Psoas muscle (tissue), 8 donors: ENCODE data around the gene CTSO. TPM values are rescaled to one million over a fixed set of nuclear protein-coding genes. Genes with fewer than 3 reads are reported as not detected.

ENCODE experiments used
- ATAC-seq, 4 donors: fragments of 200-7000 bp; cut with Tn5 transposase; one replicate each; pipeline ENCODE4 v1.9.1; 2020; ENCODE audit warnings: moderate library complexity in 3 of 4, mild to moderate bottlenecking in 2 of 4
- DNase-seq, 2 donors: peaks; one replicate each; pipeline ENCODE4 v3.0.0-alpha.2; 2020
- H3K27ac ChIP-seq: fragments of 200-600 bp; one replicate; pipeline ENCODE4 v1.8.0; 2022
- H3K27me3 ChIP-seq, 3 donors: fragments of 200-600 bp in 1 of 3; one replicate each; pipeline versions ENCODE4 v1.6.1 to v1.8.0; 2013 to 2022; ENCODE audit warnings: low read length in 2 of 3, mild to moderate bottlenecking in 2 of 3, moderate library complexity in 1 of 3; ENCODE audit not compliant: insufficient read depth in 3 of 3
- H3K36me3 ChIP-seq, 2 donors: fragments of 200-600 bp in 1 of 2; one replicate each; pipeline versions ENCODE4 v1.6.1 to v1.8.0; 2013 to 2022; ENCODE audit warnings: low read depth in 1 of 2, mild to moderate bottlenecking in 1 of 2, moderate library complexity in 1 of 2; ENCODE audit not compliant: insufficient read depth in 1 of 2
- H3K4me1 ChIP-seq: fragments of 200-600 bp; one replicate; pipeline ENCODE4 v1.8.0; 2022
- H3K4me3 ChIP-seq: fragments of 200-600 bp; one replicate; pipeline ENCODE4 v1.8.0; 2022; ENCODE audit warnings: mild to moderate bottlenecking
- H3K9me3 ChIP-seq: fragments of 200-600 bp; one replicate; pipeline ENCODE4 v1.8.0; 2022
- WGBS, 3 donors: extraction: QIAGEN DNeasy Blood & Tissue Kit; methylation state at CpG; one replicate each; pipeline versions ENCODE4 v1.1.6 to v1.1.7; 2013; 5-methylcytosine and 5-hydroxymethylcytosine counted together
- intact Hi-C, 2 donors: fragments of 100-400 bp; cut with DNase I; formaldehyde crosslinking; loops; one replicate each; pipeline versions ENCODE4 v1.11.0 to v1.14.2; 2022
- polyA plus RNA-seq, 3 donors: library from polyadenylated mRNA; stranded (reverse); fragments of 200-250 nt; gene quantifications; one replicate each; pipeline ENCODE4 v1.2.3, GENCODE V29; 2013
- total RNA-seq, 4 donors: library from RNA; stranded (reverse); fragmentation: NEBNext Ultra II Directional in 2 of 4; extraction: Animal tissue kit (Norgen Biotek cat#: 25700) in 2 of 4; gene quantifications; one replicate each; pipeline versions ENCODE4 v1.2.1 to v1.2.4, GENCODE V29; 2021 to 2023
- TF ChIP-seq, protein P1 (sequence below): fragments of 200-600 bp; IDR thresholded peaks from one replicate; pipeline ENCODE4 v1.8.0; 2022; ENCODE audit warnings: antibody characterized with exemption
- donor health status: healthy with polysubstance abuse.
- donor health status: DM: no; HTN: no; CAD: no; lungs with moderate emphysema.
- donor health status: Bipolar disorder and iron deficiency.
- donor health status: healthy.
- donor health status: DM: yes; HTN: yes; CAD: no.
- donor health status: DM: no; HTN: no; CAD: no.
- donor health status: DM: no; HTN: no; CAD: no.
- donor health status: DM: yes; HTN: yes; CAD: no.

Gene CTSO
- total and polyA plus RNA-seq, 7 donors, result 2.0 to 4.2 (median 3.0) TPM

DNA sequence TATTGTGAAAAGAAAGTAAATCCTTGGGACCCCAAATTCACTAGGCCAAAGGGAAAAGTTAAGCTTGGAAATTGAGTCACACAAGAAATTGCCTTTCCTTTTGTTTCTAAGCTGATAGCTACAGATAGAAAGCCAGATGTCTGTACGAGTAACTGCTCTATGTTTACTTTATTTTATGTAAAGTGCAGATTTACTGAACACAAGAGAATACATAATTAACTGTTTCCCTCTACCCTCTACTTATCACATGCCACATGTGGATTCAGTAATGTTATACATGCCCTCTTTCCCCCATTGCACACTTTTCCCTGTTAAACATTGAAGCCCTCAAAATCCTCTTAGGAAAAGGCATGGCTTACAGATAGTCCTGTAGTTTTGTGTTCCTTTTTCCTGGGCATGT is 66.6 kb downstream of the CTSO start:
- ATAC-seq (no peak), DNase-seq (no peak)
- Histone ChIP-seq H3K9me3 (no peaks in the 10 kb centered on the region), H3K36me3 (no peaks in the 10 kb centered on the region), H3K27me3 (no peaks in the 10 kb centered on the region), H3K4me1 (no peaks in the 10 kb centered on the region), H3K4me3 (no peak overlapping the region), H3K27ac (no peak overlapping the region)
- TF ChIP-seq, protein P1, sequence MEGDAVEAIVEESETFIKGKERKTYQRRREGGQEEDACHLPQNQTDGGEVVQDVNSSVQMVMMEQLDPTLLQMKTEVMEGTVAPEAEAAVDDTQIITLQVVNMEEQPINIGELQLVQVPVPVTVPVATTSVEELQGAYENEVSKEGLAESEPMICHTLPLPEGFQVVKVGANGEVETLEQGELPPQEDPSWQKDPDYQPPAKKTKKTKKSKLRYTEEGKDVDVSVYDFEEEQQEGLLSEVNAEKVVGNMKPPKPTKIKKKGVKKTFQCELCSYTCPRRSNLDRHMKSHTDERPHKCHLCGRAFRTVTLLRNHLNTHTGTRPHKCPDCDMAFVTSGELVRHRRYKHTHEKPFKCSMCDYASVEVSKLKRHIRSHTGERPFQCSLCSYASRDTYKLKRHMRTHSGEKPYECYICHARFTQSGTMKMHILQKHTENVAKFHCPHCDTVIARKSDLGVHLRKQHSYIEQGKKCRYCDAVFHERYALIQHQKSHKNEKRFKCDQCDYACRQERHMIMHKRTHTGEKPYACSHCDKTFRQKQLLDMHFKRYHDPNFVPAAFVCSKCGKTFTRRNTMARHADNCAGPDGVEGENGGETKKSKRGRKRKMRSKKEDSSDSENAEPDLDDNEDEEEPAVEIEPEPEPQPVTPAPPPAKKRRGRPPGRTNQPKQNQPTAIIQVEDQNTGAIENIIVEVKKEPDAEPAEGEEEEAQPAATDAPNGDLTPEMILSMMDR, result no peak
- intact Hi-C loops, result no loop called here
- 71 to 77% (median 72%) methylated on average over 1 of the region's 1 CpG for WGBS, 3 donors

GRCh38 chr4:155885666-155886065 is 68.0 kb downstream of the CTSO start:
- WGBS, 3 donors, result 60 to 70% (median 60%) methylated on average over 6 of the region's 6 CpGs
- TF ChIP-seq, protein P1, result no peak
- DNase-seq, result no peak

GRCh38 chr4:155883895-155884294 is 69.8 kb downstream of the CTSO start:
- Histone ChIP-seq H3K27me3 (no peaks in the 10 kb centered on the region), H3K36me3 (no peaks in the 10 kb centered on the region), H3K9me3 (no peaks in the 10 kb centered on the region), H3K4me3 (no peak overlapping the region), H3K4me1 (no peaks in the 10 kb centered on the region), H3K27ac (no peak overlapping the region)
- DNase-seq (no peak), ATAC-seq (no peak)
- TF ChIP-seq, protein P1, result no peak
- intact Hi-C loops, result no loop called here
- 80 to 88% (median 83%) methylated on average over 3 of the region's 3 CpGs for WGBS, 3 donors

More at GRCh38 chr4:155885666-155886065, 68.0 kb downstream of the CTSO start:
- Histone ChIP-seq H3K27me3 (no peaks in the 10 kb centered on the region), H3K4me1 (no peaks in the 10 kb centered on the region), H3K9me3 (no peaks in the 10 kb centered on the region), H3K36me3 (no peaks in the 10 kb centered on the region), H3K4me3 (no peak overlapping the region), H3K27ac (no peak overlapping the region)
- intact Hi-C loops, result no loop called here
- ATAC-seq, result no peak

DNA sequence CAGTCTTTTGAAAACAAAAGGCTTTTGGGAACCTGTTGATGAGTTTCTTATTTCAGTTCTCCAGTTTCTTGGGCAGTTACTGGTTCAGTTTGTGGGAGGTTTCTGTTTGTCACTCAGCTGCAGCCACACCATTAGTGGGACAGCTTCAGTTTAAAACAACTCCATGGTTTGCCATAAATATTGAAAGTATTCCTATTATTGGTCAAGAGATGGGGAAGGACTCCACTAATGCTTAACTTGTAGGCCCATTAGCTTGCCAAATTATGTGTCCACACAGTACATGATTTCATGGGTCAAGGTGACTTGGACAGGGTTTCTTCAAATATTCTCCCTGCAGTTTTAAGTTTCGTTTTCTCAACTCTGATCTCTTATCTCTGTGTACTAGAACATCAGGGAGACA is 72.1 kb downstream of the CTSO start:
- Histone ChIP-seq H3K27ac (no peak overlapping the region), H3K4me1 (no peaks in the 10 kb centered on the region), H3K4me3 (no peak overlapping the region), H3K36me3 (no peaks in the 10 kb centered on the region), H3K27me3 (no peaks in the 10 kb centered on the region), H3K9me3 (no peaks in the 10 kb centered on the region)
- no peak for DNase-seq
- TF ChIP-seq, protein P1, result no peak
- intact Hi-C loops, result no loop called here
- ATAC-seq, result no peak
- WGBS, 3 donors, result 50 to 63% (median 54%) methylated on average over 1 of the region's 1 CpG

DNA sequence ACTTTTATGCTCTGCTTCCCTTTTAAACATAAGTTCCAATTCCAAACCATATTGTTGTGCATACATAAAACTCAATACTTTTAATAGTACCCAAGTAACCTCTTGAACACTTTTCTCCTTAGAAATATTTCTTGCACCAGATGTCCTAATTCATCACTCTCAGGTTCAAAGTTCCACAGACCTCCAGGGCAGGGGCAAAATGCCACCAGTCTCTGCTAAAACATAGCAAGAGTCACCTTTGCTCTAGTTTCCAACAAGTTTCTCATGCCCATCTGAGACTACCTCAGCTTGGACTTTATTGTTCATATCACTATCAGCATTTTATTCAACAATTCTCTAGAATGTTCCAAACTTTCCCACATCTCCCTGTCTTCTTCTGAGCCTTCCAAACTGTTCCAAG is 73.9 kb downstream of the CTSO start:
- no peak overlapping the region for H3K4me3 ChIP-seq
- H3K27me3 ChIP-seq, result no peaks in the 10 kb centered on the region
- peaks cover 10% of the 10 kb centered on the region for H3K9me3 ChIP-seq
- no peaks in the 10 kb centered on the region for H3K4me1 ChIP-seq
- intact Hi-C loops, result no loop called here
- DNase-seq, result no peak
- H3K27ac ChIP-seq, result no peak overlapping the region
- no peaks in the 10 kb centered on the region for H3K36me3 ChIP-seq
- ATAC-seq, result no peak
- TF ChIP-seq, protein P1, result no peak
